HG02938 (cell line): ENCODE measurements around the gene PIEZO2.
"Not testable (repeated sequence)": the region's sequence is repeated elsewhere in the genome, so short reads cannot be mapped to it uniquely, and the experiment has no call there.

Experiments used
- ATAC-seq: cut with Tn5 transposase; IDR thresholded peaks from one replicate; pipeline ENCODE4 v1.9.1; 2021; ENCODE audit warnings: mild to moderate bottlenecking, moderate library complexity; ENCODE audit not compliant: unreplicated experiment

Gene PIEZO2

DNA sequence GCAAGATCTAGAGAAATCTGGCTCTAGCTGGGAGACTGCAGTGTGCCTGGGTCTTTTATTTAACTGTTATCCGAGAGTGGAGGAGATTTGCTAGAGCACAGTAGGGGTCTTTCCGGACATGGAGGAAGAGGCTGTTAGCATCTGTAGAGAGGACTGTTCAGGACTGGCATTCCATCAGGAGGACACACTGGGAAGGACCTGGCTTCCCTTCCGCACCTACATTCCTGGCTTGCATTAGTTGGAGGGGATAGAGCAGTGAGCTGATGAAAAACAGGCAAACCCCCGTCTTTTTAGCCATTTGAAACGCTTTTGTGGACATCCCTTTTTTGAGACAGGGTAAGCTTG lies 874 bp upstream of the PIEZO2 start:
- no peak for ATAC-seq

DNA sequence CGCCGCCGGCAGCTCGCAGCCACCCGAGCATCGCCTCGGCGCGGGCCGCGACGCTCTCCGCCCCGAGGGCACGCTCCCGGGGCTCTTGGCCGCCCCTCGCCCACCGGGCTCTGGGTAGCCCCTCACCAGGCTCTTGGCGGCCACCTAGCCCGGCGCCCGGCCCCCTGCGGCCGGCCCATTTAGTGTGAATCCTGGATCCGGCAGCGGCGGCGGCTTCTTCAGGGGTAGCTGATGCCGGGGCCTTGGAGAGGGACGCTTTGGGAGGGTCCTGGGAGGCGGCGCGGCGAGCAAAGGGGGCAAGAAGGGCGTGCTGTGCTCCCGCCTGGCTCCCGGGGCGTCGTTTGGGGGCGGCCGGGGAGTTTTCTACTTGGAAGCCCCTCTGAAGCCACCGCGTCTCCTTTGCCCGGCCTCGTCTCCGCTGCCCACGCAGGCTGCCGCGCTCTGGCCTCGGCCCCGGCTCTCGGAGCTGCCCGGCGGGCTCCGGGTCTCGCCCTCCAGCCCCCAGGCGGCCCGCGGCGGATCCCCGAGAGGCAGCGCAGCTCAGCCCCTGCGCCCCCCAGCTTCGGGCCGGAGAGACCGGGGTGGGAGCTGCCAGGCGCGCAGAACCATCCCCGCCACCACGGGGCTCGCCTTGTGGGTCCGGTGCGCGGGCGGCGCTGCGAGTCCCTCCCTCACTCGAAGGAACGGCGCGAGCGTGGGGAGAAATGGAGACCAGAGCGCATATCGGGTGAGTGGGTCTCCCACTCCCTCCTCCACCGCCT lies 509 bp downstream of the PIEZO2 start:
- ATAC-seq: no peak

DNA sequence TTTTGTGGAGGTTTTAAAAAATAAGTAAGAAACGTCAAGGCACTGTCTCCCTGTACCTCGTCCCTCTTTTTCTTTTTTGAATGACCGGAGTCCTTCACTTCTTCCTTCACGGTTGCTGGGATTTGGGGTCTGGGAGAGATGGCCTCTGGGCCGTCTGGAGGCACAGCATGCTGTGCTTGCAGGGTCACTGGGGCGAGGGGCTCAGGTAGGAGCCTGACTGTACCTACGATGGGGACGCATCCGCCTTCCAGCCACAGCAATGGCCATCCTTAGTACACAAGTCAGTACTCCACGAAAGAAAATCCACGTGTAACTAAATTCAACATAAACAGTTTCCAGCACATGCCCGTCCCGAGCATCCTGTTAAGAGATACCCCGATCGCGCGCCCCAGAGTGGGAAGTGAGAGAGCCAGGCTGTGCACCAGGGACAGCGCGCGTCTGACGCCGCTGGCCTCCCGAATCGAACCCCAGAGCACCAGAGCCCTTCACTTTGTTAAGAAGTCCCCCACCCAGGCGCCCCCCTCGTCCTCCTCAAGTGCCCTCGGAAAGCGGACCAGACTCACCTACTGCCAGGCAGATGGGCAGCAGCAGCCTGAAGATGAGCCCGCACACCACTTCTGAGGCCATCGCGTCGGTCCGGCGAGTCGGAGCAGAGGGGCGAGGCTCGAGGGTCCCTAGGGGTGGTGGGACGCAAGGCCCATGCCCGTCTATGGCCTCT lies 1.2 kb downstream of the PIEZO2 start:
- ATAC-seq: no peak

DNA sequence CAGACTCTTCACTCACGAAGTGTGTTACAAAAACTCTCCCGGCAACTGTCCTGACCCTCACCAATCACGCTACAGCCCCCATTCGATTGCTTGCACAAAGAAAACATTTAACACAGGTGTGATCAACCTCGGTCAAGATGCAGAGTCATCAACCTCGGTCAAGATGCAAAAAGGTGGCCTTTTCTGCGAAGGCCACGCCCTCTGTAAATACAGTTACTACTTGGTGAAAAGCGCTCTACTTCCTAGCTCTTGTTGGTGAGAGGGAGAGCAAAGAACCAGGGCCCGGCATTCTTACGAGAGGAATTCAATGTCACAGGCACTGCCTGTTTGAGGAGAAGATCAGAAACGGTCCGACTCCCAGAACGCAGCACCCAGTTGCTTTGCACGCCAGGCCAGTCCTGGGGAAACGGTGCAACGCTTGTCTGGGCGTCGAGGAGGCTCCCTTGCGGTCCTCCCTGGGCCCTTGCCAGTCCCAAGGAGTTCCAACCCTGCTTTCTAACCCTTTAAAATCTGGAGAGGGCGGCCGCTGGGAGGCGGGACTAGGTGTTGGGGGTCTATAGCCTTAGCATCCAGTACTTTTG lies 1.9 kb downstream of the PIEZO2 start:
- no peak for ATAC-seq

DNA sequence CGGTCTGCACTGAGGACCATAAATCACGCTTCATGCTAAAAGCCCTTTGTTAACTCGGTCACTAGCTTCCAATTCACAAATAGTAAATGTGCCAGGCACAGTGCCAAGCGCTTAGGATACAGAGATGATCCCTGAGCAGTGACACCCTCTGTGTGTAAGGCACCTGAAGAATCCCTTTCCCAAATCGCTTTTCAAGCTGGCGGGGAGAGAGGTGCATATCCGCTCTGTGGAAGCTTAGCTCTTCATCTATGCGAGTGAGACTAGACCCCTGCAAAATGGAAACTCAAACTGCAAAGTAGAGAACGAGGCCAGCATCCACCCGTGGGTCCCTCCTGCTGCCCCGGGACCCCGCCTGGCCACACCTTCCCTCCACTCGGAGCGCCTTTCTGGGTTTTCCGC lies 2.4 kb downstream of the PIEZO2 start:
- ATAC-seq: no peak

DNA sequence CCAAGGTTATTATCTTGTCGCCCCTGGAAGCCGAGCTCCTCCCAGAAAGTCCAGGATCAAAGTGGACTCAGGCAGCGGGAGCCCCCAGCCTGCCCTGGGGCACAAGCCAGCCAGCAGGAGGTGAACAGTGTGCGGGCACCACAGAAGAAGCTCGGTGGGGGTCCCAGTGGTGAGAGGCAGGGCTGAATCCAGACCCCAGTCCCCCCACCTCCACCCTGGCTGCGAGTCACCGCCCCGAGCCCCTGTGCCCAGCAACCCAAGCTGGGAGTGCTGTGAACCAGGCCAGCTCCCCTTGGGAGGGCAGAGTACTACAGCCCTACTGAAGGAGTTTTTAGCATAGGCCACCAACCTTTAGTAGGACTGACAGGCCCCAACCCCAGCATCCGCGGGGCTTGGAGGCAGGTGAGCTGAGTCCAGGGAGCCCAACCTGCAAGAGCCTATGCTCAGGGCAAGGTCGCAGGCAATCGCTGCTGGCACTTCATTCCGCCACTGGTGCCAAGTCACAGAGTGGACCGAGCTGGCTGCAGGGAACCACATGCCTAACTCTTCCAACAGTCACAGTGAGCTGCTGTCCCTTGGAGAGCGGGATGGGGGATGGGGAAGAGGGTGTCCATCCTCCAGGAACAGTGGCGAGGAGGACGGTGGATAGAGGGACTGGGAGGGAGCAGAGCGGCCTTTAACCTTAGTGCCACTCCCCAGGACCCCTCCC lies 3.0 kb downstream of the PIEZO2 start:
- no peak for ATAC-seq

DNA sequence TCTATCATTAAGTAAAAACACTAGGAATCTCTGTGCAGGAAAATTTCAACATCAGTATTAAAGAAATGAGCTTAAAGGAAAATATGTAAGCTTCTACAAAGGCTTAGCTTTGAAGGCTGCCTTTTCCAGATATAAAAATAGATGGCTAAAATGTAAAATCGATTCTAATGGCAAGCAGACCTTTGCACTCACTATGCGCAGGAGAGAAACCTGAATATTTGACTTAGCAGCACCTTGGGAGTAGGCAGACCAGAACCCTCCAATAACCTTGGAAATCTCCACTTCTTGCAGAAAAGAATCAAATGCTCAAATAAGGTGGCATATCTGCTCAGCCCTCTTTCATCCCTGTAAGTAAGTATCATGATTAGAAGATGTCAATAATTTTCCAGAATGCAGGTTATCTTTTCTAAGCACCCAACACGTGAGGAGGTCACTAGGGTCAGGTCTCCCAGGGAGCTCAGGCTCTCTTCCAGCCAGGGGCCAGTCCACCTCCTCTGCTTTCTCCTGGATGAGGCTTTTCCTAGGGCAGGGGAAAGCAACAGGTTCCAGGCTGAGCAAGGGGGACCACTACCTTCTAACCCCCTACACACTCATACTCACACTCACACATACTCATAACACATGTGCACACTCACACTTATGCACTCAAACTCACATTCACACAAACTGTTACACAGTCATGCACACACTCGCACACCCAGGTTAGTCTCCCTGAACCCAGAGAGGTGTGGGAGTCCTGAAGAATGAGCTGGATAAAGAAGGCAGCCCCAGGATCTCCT lies 3.8 kb downstream of the PIEZO2 start:
- no peak for ATAC-seq

DNA sequence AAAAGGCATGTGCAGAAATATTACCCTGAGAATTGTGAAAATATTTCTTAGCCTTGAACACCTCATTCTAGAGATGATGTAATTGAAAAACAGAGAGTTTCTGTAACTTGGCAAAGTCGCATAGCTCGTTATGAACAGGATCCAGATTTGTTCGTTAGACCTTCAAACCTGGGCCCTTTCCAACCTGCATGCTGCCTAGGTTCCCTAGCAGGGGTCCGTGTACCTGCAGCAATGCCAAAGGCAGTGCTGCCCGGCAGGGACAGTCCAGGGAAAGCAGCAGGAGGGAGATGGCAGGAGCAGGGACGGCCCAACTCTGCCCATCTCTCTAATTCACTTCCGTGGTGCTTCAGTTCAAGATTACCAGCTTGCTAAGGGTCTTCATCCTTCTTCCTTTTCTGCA lies 12.0 kb downstream of the PIEZO2 start:
- ATAC-seq: no peak

DNA sequence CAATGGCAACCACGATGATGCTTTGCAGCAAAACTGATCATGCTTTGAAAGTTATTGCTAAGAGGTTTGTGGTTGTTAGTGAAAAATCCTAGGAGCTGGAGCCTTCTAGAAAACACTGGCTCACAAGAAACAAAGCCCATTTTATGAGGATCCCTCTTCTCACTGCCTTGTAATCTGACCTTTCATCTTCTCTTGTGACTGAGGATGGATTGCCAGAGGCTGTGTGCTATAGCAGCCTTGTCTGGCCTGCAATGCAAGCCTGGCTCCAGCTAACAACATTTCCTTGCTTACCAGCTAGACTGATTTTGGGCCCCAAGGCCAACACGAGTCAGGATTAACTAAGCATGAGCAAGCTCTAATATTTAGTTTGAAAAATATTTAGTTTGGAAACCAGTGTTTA lies 13.1 kb downstream of the PIEZO2 start:
- ATAC-seq: no peak

DNA sequence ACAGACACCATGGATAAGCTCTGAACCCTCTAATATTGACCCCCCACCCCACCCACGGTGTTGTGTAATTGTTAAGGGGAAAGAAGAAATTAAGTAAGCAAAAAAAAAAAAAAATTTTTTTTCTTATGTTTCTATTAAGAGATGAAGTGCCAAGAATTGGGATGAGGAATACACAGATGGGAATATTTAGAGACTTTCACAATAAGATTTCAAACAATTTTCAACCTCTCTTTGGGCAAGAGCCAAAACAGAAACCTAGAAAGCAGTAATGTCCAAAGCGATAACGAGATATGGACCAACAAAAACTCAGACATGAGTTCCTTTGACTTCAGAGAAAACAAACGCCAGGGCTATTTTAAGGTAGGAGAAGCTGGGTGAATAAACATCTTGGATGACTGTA lies 14.4 kb downstream of the PIEZO2 start:
- no peak for ATAC-seq

DNA sequence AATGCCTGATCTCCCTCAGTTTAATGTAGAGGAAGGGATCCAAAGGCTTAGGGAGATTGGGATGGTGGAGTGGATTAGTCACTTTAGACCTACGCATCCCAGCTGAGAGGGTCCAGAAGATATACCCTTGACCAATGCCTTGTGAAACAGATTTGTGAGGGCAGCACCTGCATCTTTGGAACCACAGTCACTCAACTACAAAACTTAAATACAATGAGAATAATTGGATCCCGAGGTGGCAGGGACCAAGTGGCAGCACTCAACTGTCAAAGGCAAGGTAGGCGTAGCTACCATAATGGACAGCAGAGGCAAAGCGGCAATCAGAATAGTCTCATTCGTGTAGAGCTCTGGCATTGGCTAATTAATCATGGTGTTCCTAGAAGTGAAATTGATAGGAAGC lies 20.3 kb downstream of the PIEZO2 start:
- not testable (repeated sequence) for ATAC-seq

DNA sequence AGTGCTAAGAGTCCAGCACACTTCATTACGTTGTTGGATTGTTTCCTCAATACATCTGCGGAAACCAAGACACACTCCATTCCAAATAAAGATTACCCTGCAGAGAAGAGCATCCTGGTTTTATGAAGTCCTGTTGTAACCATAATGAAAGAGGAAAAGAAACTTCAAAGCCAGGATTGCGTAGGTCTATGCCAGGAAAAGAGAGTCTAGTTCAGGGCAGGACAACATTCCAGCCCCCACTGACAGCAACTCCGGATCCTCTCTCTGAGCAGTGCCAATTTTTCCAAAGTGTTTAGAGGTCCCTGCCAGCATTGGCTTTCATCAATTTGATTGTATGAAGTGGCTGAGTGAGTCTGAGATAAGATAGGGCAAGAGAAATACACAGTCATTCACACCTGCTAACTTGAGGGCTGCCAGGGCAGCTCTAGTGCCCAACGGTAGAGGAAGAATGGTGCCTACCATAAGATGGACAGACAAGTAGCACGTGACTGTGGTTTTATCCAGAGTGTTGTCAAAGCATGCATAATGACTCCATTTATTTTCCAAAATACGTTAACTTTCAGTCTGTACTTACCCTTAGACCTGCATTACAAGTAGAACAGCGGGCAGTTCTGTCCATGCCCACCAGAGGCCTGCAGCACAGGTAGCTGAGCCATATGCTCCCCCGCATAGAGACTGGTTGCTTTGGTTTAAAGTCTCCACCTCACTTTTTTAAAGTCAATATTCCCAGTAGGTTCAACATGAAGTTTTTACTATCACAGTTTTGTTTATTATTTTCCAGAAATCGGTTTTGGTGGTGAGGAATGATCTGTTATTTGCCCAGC lies 23.7 kb downstream of the PIEZO2 start:
- ATAC-seq: no peak

DNA sequence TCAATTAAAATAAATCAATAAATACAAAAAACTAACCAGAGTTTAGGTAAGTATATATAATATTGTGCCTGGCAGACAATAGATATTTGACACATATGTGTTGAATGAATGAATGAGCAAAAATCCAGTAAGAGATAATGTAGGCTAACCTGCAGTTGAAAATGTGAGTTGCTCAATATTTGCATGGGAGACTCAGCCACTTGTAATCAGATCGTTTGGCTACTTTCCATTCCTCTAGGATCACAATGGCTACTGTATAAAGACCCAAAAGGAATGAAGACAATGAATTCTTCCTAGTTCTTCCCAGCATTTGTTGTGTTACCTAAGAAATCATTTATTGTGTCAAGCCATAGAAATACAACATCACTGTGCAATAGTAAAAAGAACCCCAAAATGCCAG lies 25.3 kb downstream of the PIEZO2 start:
- ATAC-seq: no peak

DNA sequence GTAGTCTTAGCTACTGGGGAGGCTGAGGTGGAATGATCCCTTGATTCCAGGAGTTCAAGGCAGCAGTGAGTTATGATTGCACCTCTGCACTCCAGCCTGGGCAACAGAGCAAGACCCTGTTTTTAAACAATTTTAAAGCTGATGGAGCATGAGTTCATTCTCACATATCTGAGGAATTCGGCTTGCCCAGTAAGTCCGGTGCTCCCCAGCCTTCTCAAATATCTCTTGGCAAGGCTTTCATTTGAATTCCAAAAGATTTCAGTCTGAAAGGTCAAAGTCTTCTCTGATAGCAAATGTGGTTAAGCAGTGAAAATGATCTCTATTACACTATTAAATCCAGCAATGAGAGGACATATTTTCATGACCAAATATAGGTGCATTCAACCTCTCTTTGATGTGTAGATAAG lies 27.9 kb downstream of the PIEZO2 start:
- ATAC-seq: no peak

DNA sequence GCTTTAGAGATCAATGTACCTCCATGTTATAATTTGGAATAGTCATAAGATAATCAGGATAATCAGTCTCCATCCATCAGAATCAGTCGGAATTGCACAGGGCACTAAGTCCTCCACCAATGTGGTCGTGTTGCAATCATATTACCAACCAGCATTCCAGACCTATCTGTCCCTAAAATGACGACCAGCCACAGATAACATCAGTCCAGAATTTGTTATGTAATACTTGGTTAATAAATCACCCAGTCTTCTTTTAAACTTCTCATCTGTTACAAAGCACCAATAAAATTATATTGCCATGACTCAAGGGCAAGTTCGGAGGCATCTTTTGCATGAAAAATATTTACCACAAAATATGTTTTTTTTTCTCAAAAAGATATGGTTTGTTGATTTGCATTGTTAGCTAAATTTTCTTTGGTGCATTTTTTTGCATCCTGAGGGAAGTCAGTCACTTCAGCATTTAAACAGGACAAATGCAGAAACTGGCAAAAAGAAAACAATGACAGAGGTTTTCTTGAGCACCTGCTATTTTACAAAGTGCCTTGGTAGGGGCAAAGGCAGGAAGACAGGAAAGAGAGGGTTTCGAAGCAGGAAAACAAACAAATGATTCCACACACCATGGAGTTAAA lies 29.3 kb downstream of the PIEZO2 start:
- no peak for ATAC-seq

DNA sequence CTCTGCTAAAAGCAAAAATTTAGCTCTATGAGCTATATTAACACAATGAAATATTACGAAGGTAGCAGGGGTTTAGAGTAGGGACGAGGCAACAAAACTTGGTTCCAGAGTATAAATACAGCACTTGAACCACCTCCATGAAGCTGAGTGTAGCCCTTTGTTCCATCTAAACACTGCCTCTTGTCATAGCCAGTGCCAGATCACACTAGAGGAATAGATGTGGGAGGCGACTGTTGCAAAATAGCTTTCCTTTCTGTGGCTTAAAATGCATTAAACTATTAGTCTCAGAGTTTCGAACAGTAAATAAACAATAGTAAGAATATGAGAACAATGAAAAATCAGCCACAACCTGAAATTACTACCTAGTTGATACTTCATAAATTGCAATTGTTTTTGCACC lies 29.8 kb downstream of the PIEZO2 start:
- no peak for ATAC-seq

DNA sequence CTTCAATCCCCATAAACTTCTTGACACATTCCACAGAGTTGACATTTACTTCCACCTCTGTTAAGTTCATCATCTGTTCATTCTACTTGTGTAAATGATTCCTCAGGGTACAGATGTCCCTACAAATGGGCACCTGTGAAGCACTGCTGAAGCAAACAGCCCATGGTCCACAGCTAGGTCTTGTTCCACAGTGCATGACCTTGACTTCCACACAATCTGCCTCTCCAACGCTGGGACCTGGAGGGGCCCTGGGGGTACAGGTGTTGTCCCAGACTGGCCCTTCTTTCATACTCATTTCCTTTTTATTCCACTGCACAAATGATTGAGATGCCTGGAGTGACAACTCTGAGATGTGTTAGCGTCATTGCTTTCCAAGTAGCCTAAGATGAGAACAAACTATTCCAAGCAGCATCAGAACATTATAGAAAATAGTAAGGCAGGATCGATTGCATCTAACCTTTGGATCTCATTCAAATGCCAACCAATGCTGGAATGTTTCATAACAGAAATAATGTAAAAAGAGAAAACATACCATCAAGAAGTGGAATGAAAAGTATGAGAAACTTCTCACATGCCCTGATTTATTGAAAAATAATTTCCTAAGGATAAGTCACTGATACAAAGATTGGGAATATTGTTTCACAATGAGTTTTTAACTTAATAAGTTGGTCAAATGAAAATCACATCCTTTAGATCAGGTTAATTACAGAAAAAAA lies 31.2 kb downstream of the PIEZO2 start:
- ATAC-seq: no peak

DNA sequence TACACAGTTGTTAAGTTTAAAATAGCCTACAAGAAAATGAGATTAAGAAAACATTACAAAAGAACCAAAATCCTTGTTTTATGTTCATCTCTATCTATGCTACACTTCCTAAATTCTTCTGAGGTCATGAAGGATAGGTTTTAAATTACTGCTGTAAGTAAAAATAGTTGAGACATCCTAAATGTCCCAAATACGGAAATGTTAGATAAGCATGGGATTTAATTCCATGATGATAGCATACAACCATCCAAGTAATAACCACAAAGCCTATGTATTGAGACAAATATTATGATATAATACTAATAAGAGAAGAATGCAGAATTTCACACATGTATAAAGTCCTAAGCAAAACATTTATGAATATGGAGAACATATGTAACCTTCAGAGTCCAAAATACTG lies 34.1 kb downstream of the PIEZO2 start:
- no peak for ATAC-seq

DNA sequence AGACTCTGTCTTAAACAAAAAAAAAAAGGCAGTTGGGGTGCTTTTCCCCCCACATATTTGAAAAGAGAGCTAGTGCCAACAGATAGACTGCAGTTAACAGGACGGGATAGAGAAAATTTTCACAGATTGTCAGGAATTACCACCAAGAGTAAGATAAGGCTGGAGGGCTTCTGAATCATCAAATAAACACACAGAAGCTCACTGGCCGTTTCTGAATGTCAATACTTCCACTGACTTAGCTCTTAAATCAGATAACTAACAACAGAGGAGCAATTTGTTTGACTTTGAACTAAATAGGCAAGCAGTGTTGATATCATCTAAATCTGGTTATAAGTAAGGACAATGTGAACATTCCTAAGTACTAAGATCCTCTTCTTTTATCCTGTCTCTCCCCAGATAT lies 34.7 kb downstream of the PIEZO2 start:
- ATAC-seq: no peak
